ENCODE measurements around the gene LETM1. TPM values are rescaled to one million over a fixed set of nuclear protein-coding genes. Genes with fewer than 3 reads are reported as not detected.

The LETM1 gene
- polyA plus RNA-seq, 2 donors, result 25.7 to 30.7 TPM

GRCh38 chr4:1806223-1806564 lies 49.8 kb downstream of the LETM1 start:
- no peak overlapping the region for H3K4me3 ChIP-seq (ENCODE audit: low read depth in 1 of 2, low read length in 2 of 2)
- H3K27me3 ChIP-seq (ENCODE audit: control insufficient read depth in 1 of 2, insufficient read depth in 2 of 2, low read length in 2 of 2), result no peaks in the 10 kb centered on the region
- 74 to 75% methylated on average over 11 of the region's 11 CpGs for WGBS, 2 donors
- peaks cover 0 to 9% of the 10 kb centered on the region in 2 donors for H3K4me1 ChIP-seq (ENCODE audit: control insufficient read depth in 2 of 2, insufficient read depth in 2 of 2, low read length in 1 of 2)
- H3K9me3 ChIP-seq (ENCODE audit: control insufficient read depth in 2 of 2, insufficient read depth in 1 of 2, low read depth in 1 of 2, low read length in 1 of 2), result no peaks in the 10 kb centered on the region
- H3K27ac ChIP-seq (ENCODE audit: low read depth in 2 of 2, low read length in 1 of 2), result no peak overlapping the region
- H3K36me3 ChIP-seq (ENCODE audit: control insufficient read depth in 2 of 2, insufficient read depth in 2 of 2, low read length in 1 of 2), result peaks cover 0 to 63% of the 10 kb centered on the region in 2 donors

- H3K4me3 ChIP-seq (ENCODE audit: low read depth in 1 of 2, low read length in 2 of 2), result no peak overlapping the region
- H3K27me3 ChIP-seq (ENCODE audit: control insufficient read depth in 1 of 2, insufficient read depth in 2 of 2, low read length in 2 of 2), result no peaks in the 10 kb centered on the region
- H3K27ac ChIP-seq (ENCODE audit: low read depth in 2 of 2, low read length in 1 of 2), result no peak overlapping the region
- H3K9me3 ChIP-seq (ENCODE audit: control insufficient read depth in 2 of 2, insufficient read depth in 1 of 2, low read depth in 1 of 2, low read length in 1 of 2), result no peaks in the 10 kb centered on the region
- peaks cover 0 to 9% of the 10 kb centered on the region in 2 donors for H3K4me1 ChIP-seq (ENCODE audit: control insufficient read depth in 2 of 2, insufficient read depth in 2 of 2, low read length in 1 of 2)
- WGBS, 2 donors, result 74 to 82% methylated on average over 47 of the region's 47 CpGs
- H3K36me3 ChIP-seq (ENCODE audit: control insufficient read depth in 2 of 2, insufficient read depth in 2 of 2, low read length in 1 of 2), result peaks cover 0 to 65% of the 10 kb centered on the region in 2 donors
Observed at GRCh38 chr4:1805493-1806222, 50.3 kb downstream of the LETM1 start.

- Histone ChIP-seq H3K9me3 (ENCODE audit: control insufficient read depth in 2 of 2, insufficient read depth in 1 of 2, low read depth in 1 of 2, low read length in 1 of 2) (no peaks in the 10 kb centered on the region), H3K4me1 (ENCODE audit: control insufficient read depth in 2 of 2, insufficient read depth in 2 of 2, low read length in 1 of 2) (peaks cover 0 to 11% of the 10 kb centered on the region in 2 donors), H3K27me3 (ENCODE audit: control insufficient read depth in 1 of 2, insufficient read depth in 2 of 2, low read length in 2 of 2) (no peaks in the 10 kb centered on the region), H3K27ac (ENCODE audit: low read depth in 2 of 2, low read length in 1 of 2) (no peak overlapping the region), H3K36me3 (ENCODE audit: control insufficient read depth in 2 of 2, insufficient read depth in 2 of 2, low read length in 1 of 2) (peaks cover 0 to 69% of the 10 kb centered on the region in 2 donors), H3K4me3 (ENCODE audit: low read depth in 1 of 2, low read length in 2 of 2) (no peak overlapping the region)
- 91% methylated on average over 37 of the region's 37 CpGs for WGBS, 2 donors
Observed at GRCh38 chr4:1804638-1805492, 51.1 kb downstream of the LETM1 start.

DNA sequence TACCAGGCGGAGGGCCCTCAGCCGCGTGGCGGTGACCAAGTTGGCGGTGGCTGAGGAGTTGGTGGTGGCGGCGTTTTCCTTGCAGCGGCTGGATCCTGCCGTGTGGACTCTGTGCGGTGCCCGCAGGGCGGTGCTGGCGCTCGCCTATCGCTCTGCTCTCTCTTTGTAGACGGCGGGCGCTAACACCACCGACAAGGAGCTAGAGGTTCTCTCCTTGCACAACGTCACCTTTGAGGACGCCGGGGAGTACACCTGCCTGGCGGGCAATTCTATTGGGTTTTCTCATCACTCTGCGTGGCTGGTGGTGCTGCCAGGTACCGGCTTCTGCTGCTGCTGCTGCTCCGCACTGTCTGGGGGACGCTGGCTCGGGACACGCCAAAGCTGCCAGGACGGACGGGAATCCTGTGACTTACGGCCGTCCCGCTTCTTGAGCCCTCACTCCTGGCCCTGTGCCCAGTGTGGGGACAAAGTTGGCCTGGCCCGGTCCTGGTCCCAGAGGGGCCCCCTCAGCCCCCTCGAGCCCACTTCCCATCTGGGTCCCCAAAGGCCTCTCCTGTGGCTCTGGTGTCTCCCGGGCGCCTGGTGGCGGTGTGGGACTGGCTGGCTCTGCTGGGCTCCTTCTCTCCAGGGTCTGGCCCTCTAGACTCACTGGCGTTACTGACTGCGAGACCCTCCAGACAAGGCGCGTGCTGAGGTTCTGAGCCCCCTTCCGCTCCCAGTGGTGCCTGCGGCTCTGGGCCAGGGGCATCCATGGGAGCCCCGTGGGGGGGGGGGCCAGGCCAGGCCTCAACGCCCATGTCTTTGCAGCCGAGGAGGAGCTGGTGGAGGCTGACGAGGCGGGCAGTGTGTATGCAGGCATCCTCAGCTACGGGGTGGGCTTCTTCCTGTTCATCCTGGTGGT lies 52.2 kb downstream of the LETM1 start:
- Histone ChIP-seq H3K27me3 (ENCODE audit: control insufficient read depth in 1 of 2, insufficient read depth in 2 of 2, low read length in 2 of 2) (no peaks in the 10 kb centered on the region), H3K9me3 (ENCODE audit: control insufficient read depth in 2 of 2, insufficient read depth in 1 of 2, low read depth in 1 of 2, low read length in 1 of 2) (no peaks in the 10 kb centered on the region), H3K27ac (ENCODE audit: low read depth in 2 of 2, low read length in 1 of 2) (no peak overlapping the region), H3K4me1 (ENCODE audit: control insufficient read depth in 2 of 2, insufficient read depth in 2 of 2, low read length in 1 of 2) (peaks cover 0 to 11% of the 10 kb centered on the region in 2 donors), H3K4me3 (ENCODE audit: low read depth in 1 of 2, low read length in 2 of 2) (no peak overlapping the region), H3K36me3 (ENCODE audit: control insufficient read depth in 2 of 2, insufficient read depth in 2 of 2, low read length in 1 of 2) (peaks cover 0 to 76% of the 10 kb centered on the region in 2 donors)
- WGBS, 2 donors, result 91 to 92% methylated on average over 51 of the region's 51 CpGs

DNA sequence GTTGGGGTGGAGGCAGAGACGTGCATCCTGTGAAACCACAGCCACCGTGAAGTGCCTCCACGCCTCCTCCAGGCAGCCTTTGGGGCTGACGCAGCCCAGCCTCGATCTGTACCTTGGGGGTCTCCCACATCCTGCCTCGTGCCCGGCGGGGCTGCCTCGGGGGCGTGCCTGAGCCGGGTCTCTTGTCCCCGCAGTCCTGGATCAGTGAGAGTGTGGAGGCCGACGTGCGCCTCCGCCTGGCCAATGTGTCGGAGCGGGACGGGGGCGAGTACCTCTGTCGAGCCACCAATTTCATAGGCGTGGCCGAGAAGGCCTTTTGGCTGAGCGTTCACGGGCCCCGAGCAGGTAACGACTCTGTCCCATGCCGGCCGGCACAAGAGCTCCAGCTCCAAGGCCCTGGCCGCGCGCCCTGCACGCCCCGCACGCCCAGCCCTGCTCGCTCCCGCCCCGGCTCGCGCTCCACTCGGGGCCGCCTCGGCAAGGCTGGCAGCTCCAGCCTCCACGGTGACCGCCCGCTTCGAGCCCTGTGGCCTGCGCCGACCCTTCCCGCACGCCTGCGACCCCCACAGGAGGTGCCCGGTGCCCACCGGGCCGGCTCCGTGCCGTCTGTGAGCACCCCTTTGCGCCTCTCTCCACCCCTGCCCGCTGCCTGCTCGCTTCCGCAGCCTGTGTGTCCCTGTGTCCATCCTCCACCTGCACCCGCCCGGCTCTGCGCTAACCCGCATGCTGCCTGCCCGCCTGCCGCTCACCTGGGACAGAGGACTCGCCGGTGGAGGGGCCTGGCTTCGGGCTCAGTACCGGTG lies 53.0 kb downstream of the LETM1 start:
- Histone ChIP-seq H3K27ac (ENCODE audit: low read depth in 2 of 2, low read length in 1 of 2) (no peak overlapping the region), H3K36me3 (ENCODE audit: control insufficient read depth in 2 of 2, insufficient read depth in 2 of 2, low read length in 1 of 2) (peaks cover 0 to 83% of the 10 kb centered on the region in 2 donors), H3K4me1 (ENCODE audit: control insufficient read depth in 2 of 2, insufficient read depth in 2 of 2, low read length in 1 of 2) (peaks cover 0 to 11% of the 10 kb centered on the region in 2 donors), H3K27me3 (ENCODE audit: control insufficient read depth in 1 of 2, insufficient read depth in 2 of 2, low read length in 2 of 2) (peaks cover 0 to 2% of the 10 kb centered on the region in 2 donors), H3K4me3 (ENCODE audit: low read depth in 1 of 2, low read length in 2 of 2) (no peak overlapping the region), H3K9me3 (ENCODE audit: control insufficient read depth in 2 of 2, insufficient read depth in 1 of 2, low read depth in 1 of 2, low read length in 1 of 2) (no peaks in the 10 kb centered on the region)
- 85% methylated on average over 60 to 71 of the region's 71 CpGs for WGBS, 2 donors

- no peaks in the 10 kb centered on the region for H3K9me3 ChIP-seq (ENCODE audit: control insufficient read depth in 2 of 2, insufficient read depth in 1 of 2, low read depth in 1 of 2, low read length in 1 of 2)
- 70 to 73% methylated on average over 21 to 22 of the region's 22 CpGs for WGBS, 2 donors
- no peak overlapping the region for H3K27ac ChIP-seq (ENCODE audit: low read depth in 2 of 2, low read length in 1 of 2)
- H3K4me3 ChIP-seq (ENCODE audit: low read depth in 1 of 2, low read length in 2 of 2), result no peak overlapping the region
- peaks cover 0 to 83% of the 10 kb centered on the region in 2 donors for H3K36me3 ChIP-seq (ENCODE audit: control insufficient read depth in 2 of 2, insufficient read depth in 2 of 2, low read length in 1 of 2)
- H3K4me1 ChIP-seq (ENCODE audit: control insufficient read depth in 2 of 2, insufficient read depth in 2 of 2, low read length in 1 of 2), result peaks cover 5 to 16% of the 10 kb centered on the region in 2 donors
- peaks cover 0 to 2% of the 10 kb centered on the region in 2 donors for H3K27me3 ChIP-seq (ENCODE audit: control insufficient read depth in 1 of 2, insufficient read depth in 2 of 2, low read length in 2 of 2)
Observed at GRCh38 chr4:1802151-1802715, 53.7 kb downstream of the LETM1 start.

GRCh38 chr4:1801286-1801958 lies 54.5 kb downstream of the LETM1 start:
- H3K36me3 ChIP-seq (ENCODE audit: control insufficient read depth in 2 of 2, insufficient read depth in 2 of 2, low read length in 1 of 2), result peaks cover 0 to 86% of the 10 kb centered on the region in 2 donors
- H3K4me3 ChIP-seq (ENCODE audit: low read depth in 1 of 2, low read length in 2 of 2), result no peak overlapping the region
- no peak overlapping the region for H3K27ac ChIP-seq (ENCODE audit: low read depth in 2 of 2, low read length in 1 of 2)
- H3K4me1 ChIP-seq (ENCODE audit: control insufficient read depth in 2 of 2, insufficient read depth in 2 of 2, low read length in 1 of 2), result peaks cover 5 to 24% of the 10 kb centered on the region in 2 donors
- H3K27me3 ChIP-seq (ENCODE audit: control insufficient read depth in 1 of 2, insufficient read depth in 2 of 2, low read length in 2 of 2), result peaks cover 0 to 2% of the 10 kb centered on the region in 2 donors
- 89 to 91% methylated on average over 55 to 56 of the region's 56 CpGs for WGBS, 2 donors
- no peaks in the 10 kb centered on the region for H3K9me3 ChIP-seq (ENCODE audit: control insufficient read depth in 2 of 2, insufficient read depth in 1 of 2, low read depth in 1 of 2, low read length in 1 of 2)

- H3K9me3 ChIP-seq (ENCODE audit: control insufficient read depth in 2 of 2, insufficient read depth in 1 of 2, low read depth in 1 of 2, low read length in 1 of 2), result no peaks in the 10 kb centered on the region
- H3K4me3 ChIP-seq (ENCODE audit: low read depth in 1 of 2, low read length in 2 of 2), result no peak overlapping the region
- H3K4me1 ChIP-seq (ENCODE audit: control insufficient read depth in 2 of 2, insufficient read depth in 2 of 2, low read length in 1 of 2), result peaks cover 5 to 24% of the 10 kb centered on the region in 2 donors
- 67 to 71% methylated on average over 10 of the region's 10 CpGs for WGBS, 2 donors
- no peak overlapping the region for H3K27ac ChIP-seq (ENCODE audit: low read depth in 2 of 2, low read length in 1 of 2)
- H3K36me3 ChIP-seq (ENCODE audit: control insufficient read depth in 2 of 2, insufficient read depth in 2 of 2, low read length in 1 of 2), result peaks cover 0 to 80% of the 10 kb centered on the region in 2 donors
- peaks cover 0 to 2% of the 10 kb centered on the region in 2 donors for H3K27me3 ChIP-seq (ENCODE audit: control insufficient read depth in 1 of 2, insufficient read depth in 2 of 2, low read length in 2 of 2)
Observed at GRCh38 chr4:1800805-1801204, 55.2 kb downstream of the LETM1 start.

All from esophagus (tissue), 2 donors.